Stimulated activated CD4-positive, alpha-beta T cell treated with anti-CD3 and anti-CD28 coated beads, Interleukin-12 subunit alpha, Interleukin-12 subunit beta, amount 100 ng/mL, for 4 hours (primary cell): ENCODE measurements around the gene RFC4.

ENCODE experiments used
- DNase-seq: peaks from one replicate; pipeline ENCODE4 v3.0.0-alpha.2; 2020

The RFC4 gene

GRCh38 chr3:186785495-186786018 is 20.7 kb downstream of the RFC4 start:
- DNase-seq: no peak

GRCh38 chr3:186784820-186785494 is 21.3 kb downstream of the RFC4 start:
- DNase-seq: no peak

- DNase-seq: peak; percentile 70
These were observed 22.4 kb downstream of the RFC4 start for GRCh38 chr3:186783731-186784515.

GRCh38 chr3:186783058-186783730 is 23.1 kb downstream of the RFC4 start, which contains the start of gene EIF4A2:
Gene EIF4A2, plus strand, starts transcription at chr3:186783577. Its CDS starts 34 bp downstream, at chr3:186783611.
- DNase-seq: peak; percentile 90

- DNase-seq: no peak
These were observed 23.7 kb downstream of the RFC4 start for GRCh38 chr3:186782542-186783057.

GRCh38 chr3:186779204-186779603 is 27.1 kb downstream of the RFC4 start:
- no peak for DNase-seq

- DNase-seq: no peak
These were observed 30.3 kb downstream of the RFC4 start for GRCh38 chr3:186775999-186776398.

GRCh38 chr3:186772701-186773417 is 33.4 kb downstream of the RFC4 start:
- DNase-seq: peak; percentile 62

- DNase-seq: peak; percentile 20
These were observed 34.0 kb downstream of the RFC4 start for GRCh38 chr3:186772281-186772694.

- no peak for DNase-seq
These were observed 45.3 kb downstream of the RFC4 start for GRCh38 chr3:186760897-186761447.

GRCh38 chr3:186760141-186760833 is 46.0 kb downstream of the RFC4 start:
- DNase-seq: no peak

- DNase-seq: no peak
These were observed 46.9 kb downstream of the RFC4 start for GRCh38 chr3:186759231-186759930.

- no peak for DNase-seq
These were observed 48.5 kb downstream of the RFC4 start for GRCh38 chr3:186757686-186758220.

GRCh38 chr3:186757214-186757613 is 49.1 kb downstream of the RFC4 start:
- no peak for DNase-seq

- DNase-seq: no peak
These were observed 51.4 kb downstream of the RFC4 start for GRCh38 chr3:186754871-186755270.

- DNase-seq: no peak
These were observed 52.3 kb downstream of the RFC4 start for GRCh38 chr3:186754006-186754405.

- DNase-seq: no peak
These were observed 54.8 kb downstream of the RFC4 start for GRCh38 chr3:186751480-186751879.

GRCh38 chr3:186750316-186750715 is 56.0 kb downstream of the RFC4 start:
- DNase-seq: no peak

GRCh38 chr3:186746008-186746407 is 60.3 kb downstream of the RFC4 start:
- no peak for DNase-seq

- no peak for DNase-seq
These were observed 62.6 kb downstream of the RFC4 start for GRCh38 chr3:186743666-186744065.
